WI38 (cell line): ENCODE measurements around the gene RNF220.

ENCODE experiments used
- H3K4me3 ChIP-seq: 2 replicates; pipeline ENCODE4 v1.5.1; 2011; ENCODE audit warnings: low read depth, mild to moderate bottlenecking, control low read depth, low read length
- TF ChIP-seq, protein P1 (sequence below): IDR thresholded peaks from 2 replicates; pipeline ENCODE4 v1.5.1; 2012; ENCODE audit warnings: low read depth, mild to moderate bottlenecking, control low read depth, low read length

RNF220 gene

DNA sequence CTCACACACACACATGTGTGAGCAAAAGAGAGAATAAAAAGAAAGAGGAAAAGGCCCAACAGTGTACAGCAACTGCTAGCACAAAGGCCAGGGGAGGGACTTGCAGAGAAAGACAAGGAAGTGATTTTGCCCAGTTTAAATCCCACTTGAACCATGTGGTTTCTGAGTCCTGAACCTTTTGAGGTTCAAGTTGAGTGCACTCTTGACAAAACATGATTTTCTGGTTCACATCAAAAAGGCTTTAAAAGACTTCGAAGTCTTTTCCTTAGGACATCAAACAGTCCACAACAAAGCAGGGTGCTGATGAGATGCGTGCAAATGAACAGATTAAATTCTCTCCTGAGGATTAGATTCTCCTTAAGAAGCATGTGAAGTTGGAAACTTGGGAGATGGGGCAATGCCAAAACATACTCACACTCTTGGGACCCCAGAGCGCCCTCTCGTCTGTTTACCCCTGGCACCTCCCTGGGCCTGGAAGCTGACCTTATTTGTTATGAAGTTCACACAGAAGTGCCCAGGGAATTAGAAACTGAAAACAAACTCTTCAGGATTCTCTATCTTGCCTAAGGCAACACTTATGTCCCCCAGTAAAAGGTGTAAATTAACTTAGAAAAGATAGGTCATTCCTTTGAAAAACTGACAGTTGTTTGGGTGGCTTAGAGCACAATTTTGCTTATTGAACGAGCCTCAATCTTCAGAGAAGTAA, 31.5 kb downstream of the RNF220 start:
- TF ChIP-seq, protein P1, sequence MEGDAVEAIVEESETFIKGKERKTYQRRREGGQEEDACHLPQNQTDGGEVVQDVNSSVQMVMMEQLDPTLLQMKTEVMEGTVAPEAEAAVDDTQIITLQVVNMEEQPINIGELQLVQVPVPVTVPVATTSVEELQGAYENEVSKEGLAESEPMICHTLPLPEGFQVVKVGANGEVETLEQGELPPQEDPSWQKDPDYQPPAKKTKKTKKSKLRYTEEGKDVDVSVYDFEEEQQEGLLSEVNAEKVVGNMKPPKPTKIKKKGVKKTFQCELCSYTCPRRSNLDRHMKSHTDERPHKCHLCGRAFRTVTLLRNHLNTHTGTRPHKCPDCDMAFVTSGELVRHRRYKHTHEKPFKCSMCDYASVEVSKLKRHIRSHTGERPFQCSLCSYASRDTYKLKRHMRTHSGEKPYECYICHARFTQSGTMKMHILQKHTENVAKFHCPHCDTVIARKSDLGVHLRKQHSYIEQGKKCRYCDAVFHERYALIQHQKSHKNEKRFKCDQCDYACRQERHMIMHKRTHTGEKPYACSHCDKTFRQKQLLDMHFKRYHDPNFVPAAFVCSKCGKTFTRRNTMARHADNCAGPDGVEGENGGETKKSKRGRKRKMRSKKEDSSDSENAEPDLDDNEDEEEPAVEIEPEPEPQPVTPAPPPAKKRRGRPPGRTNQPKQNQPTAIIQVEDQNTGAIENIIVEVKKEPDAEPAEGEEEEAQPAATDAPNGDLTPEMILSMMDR, result no peak

DNA sequence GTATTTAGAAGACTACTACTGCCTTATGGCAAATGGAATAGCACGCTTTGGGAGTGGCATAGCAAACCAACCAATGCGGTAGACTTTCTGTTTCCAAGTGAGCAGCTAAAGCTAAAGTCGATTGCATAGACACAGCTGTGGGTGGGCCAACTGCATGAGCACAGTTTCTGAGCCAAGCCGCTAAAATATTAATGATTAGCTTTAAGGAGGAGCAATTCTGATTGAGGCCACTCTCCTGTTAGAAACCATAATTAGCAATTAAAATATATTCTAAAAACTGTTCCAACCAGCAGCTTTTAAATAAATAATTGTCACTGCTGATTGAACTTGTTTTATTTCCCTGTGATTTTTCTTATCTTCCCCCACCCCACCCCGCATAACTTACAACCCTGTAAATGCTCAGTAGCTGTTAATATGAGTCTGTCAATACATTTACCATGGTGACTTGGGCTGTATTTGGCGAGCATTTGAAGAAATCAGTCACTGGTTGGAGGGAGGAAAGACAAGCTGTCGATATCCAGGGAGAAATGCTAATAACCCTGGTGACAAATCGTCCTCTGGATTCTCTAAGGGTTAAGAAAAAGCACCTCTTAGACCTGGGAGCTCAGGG, 32.2 kb downstream of the RNF220 start:
- TF ChIP-seq, protein P1, result no peak
- no peak overlapping the region for H3K4me3 ChIP-seq

More for the DNA sequence above, 31.5 kb downstream of the RNF220 start:
- no peak overlapping the region for H3K4me3 ChIP-seq

DNA sequence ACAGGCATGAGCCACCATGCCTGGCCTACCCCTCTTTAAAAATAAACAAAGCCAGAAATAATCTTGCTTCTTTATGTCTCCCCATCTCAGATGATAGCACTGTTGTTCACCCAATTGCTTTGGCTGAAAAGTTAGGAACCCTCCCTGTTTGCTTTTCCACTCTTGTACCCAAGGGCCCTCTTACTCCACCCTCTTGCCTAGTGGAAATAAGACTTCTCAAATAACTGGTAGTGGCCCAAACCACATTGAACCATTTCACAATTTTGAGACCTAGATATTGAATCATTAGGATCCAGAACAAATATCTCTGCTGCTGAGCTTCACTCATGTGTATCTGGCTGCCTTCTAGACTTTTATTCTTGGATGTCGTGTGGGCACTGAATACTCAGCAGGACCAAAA, 37.7 kb downstream of the RNF220 start:
- TF ChIP-seq, protein P1, result no peak
- H3K4me3 ChIP-seq, result no peak overlapping the region

DNA sequence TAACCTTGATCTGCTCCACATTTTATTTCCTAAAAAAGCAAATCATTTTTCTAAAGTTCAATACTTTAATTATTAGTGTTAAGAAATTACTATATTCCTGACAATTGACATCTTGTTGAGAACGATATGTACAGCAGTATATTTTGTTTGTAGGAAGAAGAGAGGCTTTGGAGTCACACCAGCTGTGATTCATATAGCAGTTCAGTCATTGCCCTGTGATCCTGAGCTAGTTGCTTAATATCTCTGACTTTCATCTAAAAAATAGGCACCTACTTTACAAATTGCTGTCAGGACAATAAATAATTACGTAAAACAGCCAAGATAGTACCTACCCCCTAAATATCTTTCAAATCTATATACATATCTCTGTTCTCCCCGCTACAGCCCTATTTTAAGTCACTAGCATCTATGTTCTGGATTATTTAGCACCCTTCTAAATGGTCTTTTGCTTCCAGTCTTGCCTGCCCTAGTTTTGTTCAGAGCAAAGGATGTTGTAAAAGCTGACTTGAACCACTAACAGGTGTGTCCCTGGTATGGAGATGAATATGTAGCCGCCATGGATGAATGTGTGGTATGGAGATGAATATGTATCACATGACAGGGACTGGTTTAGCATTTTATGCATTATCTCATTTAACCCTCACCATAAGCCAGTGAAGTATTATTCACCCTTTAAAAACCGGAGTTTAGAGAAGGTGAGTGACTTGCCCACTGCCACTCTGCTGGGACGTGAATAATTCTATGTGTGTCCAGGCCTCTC, 42.2 kb downstream of the RNF220 start:
- TF ChIP-seq, protein P1, result no peak
- no peak overlapping the region for H3K4me3 ChIP-seq

DNA sequence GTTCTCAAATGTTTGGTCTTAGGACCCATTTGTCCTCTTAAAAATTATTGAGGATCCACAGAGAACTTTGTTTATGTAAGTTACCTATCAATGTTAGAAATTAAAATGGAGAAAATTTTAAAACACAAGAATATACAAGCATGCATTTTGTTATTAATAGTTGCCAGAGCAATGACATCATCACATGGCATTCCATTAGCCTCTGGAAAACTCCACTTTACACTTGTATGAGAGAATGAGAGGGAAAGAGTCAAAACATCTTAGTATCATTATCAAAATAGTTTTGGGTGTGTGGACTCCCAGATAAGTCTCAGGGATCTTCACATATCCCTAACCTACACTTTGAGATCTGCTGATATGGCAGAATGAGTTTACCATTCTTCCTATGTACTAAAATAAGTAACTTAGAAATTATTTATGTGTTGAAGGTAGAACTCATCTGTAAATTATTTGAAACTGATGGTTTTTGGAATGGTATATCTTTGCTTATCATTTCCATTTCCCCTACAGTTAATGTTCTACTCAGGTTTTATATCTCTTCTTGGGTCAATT, 48.8 kb downstream of the RNF220 start:
- no peak overlapping the region for H3K4me3 ChIP-seq
- TF ChIP-seq, protein P1, result no peak

DNA sequence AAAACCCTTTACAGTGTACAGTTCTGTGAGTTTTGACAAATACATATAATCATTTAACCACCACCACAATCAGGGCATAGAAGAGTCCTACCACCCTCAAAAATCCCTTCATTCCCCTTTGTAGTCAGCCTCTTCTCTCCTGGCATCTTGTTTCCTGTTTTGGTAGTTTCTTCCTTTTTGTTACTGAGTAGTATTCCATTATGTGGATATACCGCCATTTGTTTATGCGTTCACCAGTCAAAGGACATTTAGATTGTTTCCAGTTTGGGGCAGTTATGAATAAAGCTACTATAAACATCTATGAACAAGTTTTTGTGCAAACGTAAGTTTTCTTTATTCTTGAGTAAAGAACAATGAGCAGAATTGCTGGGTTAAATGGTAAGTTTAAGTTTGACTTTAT, 49.6 kb downstream of the RNF220 start:
- TF ChIP-seq, protein P1, result no peak
- no peak overlapping the region for H3K4me3 ChIP-seq
